ENCODE results near the gene KANTR.

Gene KANTR

GRCh38 chrX:53073115-53073586 is 20.8 kb upstream of the KANTR start:
- 0 out of 2 replicates have a peak overlapping the region, but pooled peaks have one; percentile 13 for H3K27ac ChIP-seq (ENCODE audit: low read length)
- no peak overlapping the region for H3K4me3 ChIP-seq (ENCODE audit: low read length)
- no peaks in the 10 kb centered on the region for H3K36me3 ChIP-seq (replicated peaks; ENCODE audit: insufficient read depth, low read length)
- no peaks in the 10 kb centered on the region for H4K20me1 ChIP-seq (ENCODE audit: insufficient read depth, low read length)
- no peak for TF ChIP-seq EZH2 (optimal IDR thresholded peaks at IDR 0.05; ENCODE audit: low read depth, low read length)
- TF ChIP-seq, protein P1, sequence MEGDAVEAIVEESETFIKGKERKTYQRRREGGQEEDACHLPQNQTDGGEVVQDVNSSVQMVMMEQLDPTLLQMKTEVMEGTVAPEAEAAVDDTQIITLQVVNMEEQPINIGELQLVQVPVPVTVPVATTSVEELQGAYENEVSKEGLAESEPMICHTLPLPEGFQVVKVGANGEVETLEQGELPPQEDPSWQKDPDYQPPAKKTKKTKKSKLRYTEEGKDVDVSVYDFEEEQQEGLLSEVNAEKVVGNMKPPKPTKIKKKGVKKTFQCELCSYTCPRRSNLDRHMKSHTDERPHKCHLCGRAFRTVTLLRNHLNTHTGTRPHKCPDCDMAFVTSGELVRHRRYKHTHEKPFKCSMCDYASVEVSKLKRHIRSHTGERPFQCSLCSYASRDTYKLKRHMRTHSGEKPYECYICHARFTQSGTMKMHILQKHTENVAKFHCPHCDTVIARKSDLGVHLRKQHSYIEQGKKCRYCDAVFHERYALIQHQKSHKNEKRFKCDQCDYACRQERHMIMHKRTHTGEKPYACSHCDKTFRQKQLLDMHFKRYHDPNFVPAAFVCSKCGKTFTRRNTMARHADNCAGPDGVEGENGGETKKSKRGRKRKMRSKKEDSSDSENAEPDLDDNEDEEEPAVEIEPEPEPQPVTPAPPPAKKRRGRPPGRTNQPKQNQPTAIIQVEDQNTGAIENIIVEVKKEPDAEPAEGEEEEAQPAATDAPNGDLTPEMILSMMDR (IDR thresholded peaks at IDR 0.05; ENCODE audit: low read length) = no peak
- no peak for TF ChIP-seq EZH2phosphoT487 (IDR thresholded peaks at IDR 0.05; ENCODE audit: low read length)
- no peaks in the 10 kb centered on the region for H3K79me2 ChIP-seq (ENCODE audit: low read length)
- H3K9me2 ChIP-seq (replicated peaks; ENCODE audit: insufficient read depth, low read length) = no peaks in the 10 kb centered on the region
- H3K4me1 ChIP-seq (ENCODE audit: low read length) = peaks cover 4% of the 10 kb centered on the region; the same call in 1 of the 2 replicates
- H3K9ac ChIP-seq (ENCODE audit: low read length) = no peak overlapping the region
- peaks cover 18% of the 10 kb centered on the region for H3F3A ChIP-seq (ENCODE audit: insufficient read depth, low read length)
- peak overlapping the region; percentile 81; the same call in 1 of the 2 replicates for H2AFZ ChIP-seq (ENCODE audit: low read length)
- H3K9me3 ChIP-seq (replicated peaks; ENCODE audit: insufficient read depth, low read length) = no peaks in the 10 kb centered on the region
- no peak for DNase-seq
- H3K4me2 ChIP-seq (ENCODE audit: low read depth, low read length) = peak overlapping the region; percentile 84
- no peaks in the 10 kb centered on the region for H3K27me3 ChIP-seq (replicated peaks; ENCODE audit: insufficient read depth, low read length)

- peaks cover 18% of the 10 kb centered on the region for H3F3A ChIP-seq (ENCODE audit: insufficient read depth, low read length)
- no peaks in the 10 kb centered on the region for H3K79me2 ChIP-seq (ENCODE audit: low read length)
- H3K4me2 ChIP-seq (ENCODE audit: low read depth, low read length) = no peak overlapping the region
- H3K36me3 ChIP-seq (replicated peaks; ENCODE audit: insufficient read depth, low read length) = no peaks in the 10 kb centered on the region
- H3K9me3 ChIP-seq (replicated peaks; ENCODE audit: insufficient read depth, low read length) = no peaks in the 10 kb centered on the region
- H3K9ac ChIP-seq (ENCODE audit: low read length) = no peak overlapping the region
- TF ChIP-seq EZH2phosphoT487 (IDR thresholded peaks at IDR 0.05; ENCODE audit: low read length) (no peak), EZH2 (optimal IDR thresholded peaks at IDR 0.05; ENCODE audit: low read depth, low read length) (no peak)
- TF ChIP-seq, protein P1 (IDR thresholded peaks at IDR 0.05; ENCODE audit: low read length) = no peak
- no peak overlapping the region for H3K27ac ChIP-seq (ENCODE audit: low read length)
- no peaks in the 10 kb centered on the region for H3K9me2 ChIP-seq (replicated peaks; ENCODE audit: insufficient read depth, low read length)
- H3K4me3 ChIP-seq (ENCODE audit: low read length) = no peak overlapping the region
- no peak overlapping the region for H2AFZ ChIP-seq (ENCODE audit: low read length)
- H4K20me1 ChIP-seq (ENCODE audit: insufficient read depth, low read length) = no peaks in the 10 kb centered on the region
- DNase-seq = no peak
- H3K27me3 ChIP-seq (replicated peaks; ENCODE audit: insufficient read depth, low read length) = no peaks in the 10 kb centered on the region
- H3K4me1 ChIP-seq (ENCODE audit: low read length) = peaks cover 4% of the 10 kb centered on the region; the same call in 1 of the 2 replicates
Measured at GRCh38 chrX:53075011-53075410, 18.9 kb upstream of the KANTR start.

- no peak overlapping the region for H2AFZ ChIP-seq (ENCODE audit: low read length)
- DNase-seq = no peak
- no peaks in the 10 kb centered on the region for H3K36me3 ChIP-seq (replicated peaks; ENCODE audit: insufficient read depth, low read length)
- no peaks in the 10 kb centered on the region for H3K27me3 ChIP-seq (replicated peaks; ENCODE audit: insufficient read depth, low read length)
- H3K9me3 ChIP-seq (replicated peaks; ENCODE audit: insufficient read depth, low read length) = no peaks in the 10 kb centered on the region
- no peak overlapping the region for H3K9ac ChIP-seq (ENCODE audit: low read length)
- no peaks in the 10 kb centered on the region for H3K9me2 ChIP-seq (replicated peaks; ENCODE audit: insufficient read depth, low read length)
- TF ChIP-seq EZH2 (optimal IDR thresholded peaks at IDR 0.05; ENCODE audit: low read depth, low read length) = no peak
- no peak for TF ChIP-seq EZH2phosphoT487 (IDR thresholded peaks at IDR 0.05; ENCODE audit: low read length)
- TF ChIP-seq, protein P1 (IDR thresholded peaks at IDR 0.05; ENCODE audit: low read length) = no peak
- H3K27ac ChIP-seq (ENCODE audit: low read length) = no peak overlapping the region
- no peaks in the 10 kb centered on the region for H3K79me2 ChIP-seq (ENCODE audit: low read length)
- no peak overlapping the region for H3K4me2 ChIP-seq (ENCODE audit: low read depth, low read length)
- H4K20me1 ChIP-seq (ENCODE audit: insufficient read depth, low read length) = no peaks in the 10 kb centered on the region
- peaks cover 18% of the 10 kb centered on the region for H3F3A ChIP-seq (ENCODE audit: insufficient read depth, low read length)
- H3K4me1 ChIP-seq (ENCODE audit: low read length) = peaks cover 4% of the 10 kb centered on the region; the same call in 1 of the 2 replicates
- no peak overlapping the region for H3K4me3 ChIP-seq (ENCODE audit: low read length)
Measured at GRCh38 chrX:53076671-53077070, 17.3 kb upstream of the KANTR start.

All from MM.1S (cell line).